COLO668 (cell line): ENCODE measurements around the gene FIGNL1.
A peak's percentile ranks its signal among the peaks of the same experiment; 100 is the strongest.

Experiments used
- DNase-seq: peaks from one replicate; lab custom pipeline; 2025; ENCODE audit not compliant: unreplicated experiment; lab: John Stamatoyannopoulos, UW

FIGNL1 gene

DNA sequence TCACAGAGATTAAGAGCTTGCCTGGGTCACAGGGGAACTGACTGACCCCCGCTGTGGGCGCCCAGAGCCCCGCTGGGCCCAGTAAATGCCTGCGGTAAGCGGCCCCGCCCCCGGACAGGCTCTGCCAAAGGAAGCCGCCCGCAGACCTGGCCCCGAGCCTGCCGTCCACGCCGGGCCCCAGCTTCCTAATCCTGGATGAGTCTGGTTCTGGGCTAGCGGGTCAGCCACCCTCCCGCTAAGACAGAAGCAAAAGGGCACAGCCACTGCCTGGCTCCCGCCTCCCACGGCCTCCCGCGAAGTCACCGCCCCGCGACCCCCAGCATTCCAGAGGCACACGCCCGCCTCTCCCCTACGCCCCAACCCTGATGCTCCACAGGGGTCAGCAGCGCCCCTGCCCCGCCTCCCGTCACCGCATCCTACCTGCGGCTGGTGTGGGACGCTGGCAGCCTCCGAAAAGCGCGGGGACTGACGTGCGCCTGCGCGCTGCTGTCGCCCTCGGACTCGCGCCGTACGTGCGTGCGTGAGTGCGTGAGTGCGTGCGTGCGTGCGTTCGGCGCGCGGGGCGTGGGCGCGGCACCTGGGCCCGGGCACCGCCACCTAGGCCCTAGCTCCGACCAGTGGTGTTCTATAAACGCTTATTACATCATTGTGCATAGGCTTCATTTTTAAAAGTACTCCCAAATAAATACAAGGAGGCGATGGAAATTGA lies at the start of gene FIGNL1:
Gene FIGNL1 (minus strand): TSS at position 470 of the 709 bp plus-strand sequence. CDS start 3,063 bp downstream, outside the sequence.
- DNase-seq = peak; percentile 95

DNA sequence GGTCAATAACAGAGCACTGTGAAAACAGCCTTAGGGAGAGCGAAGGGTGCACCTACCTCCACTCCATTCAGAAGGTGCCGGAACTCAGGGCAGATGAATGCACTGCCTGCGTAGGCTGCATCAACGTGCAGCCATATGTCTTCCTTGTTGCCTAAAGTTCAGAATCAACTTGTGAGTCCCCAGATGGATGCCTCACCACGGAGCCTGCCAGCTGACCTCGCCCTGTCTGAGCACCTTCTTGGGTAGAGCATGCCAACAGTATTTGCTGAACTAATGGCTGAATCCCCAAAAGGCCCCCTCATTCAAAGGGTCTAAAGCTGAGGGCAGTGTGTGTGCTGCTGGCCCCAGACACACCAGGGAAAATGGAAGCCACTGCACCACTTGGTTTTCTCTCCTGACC lies 48.9 kb upstream of the FIGNL1 start:
- no peak for DNase-seq

DNA sequence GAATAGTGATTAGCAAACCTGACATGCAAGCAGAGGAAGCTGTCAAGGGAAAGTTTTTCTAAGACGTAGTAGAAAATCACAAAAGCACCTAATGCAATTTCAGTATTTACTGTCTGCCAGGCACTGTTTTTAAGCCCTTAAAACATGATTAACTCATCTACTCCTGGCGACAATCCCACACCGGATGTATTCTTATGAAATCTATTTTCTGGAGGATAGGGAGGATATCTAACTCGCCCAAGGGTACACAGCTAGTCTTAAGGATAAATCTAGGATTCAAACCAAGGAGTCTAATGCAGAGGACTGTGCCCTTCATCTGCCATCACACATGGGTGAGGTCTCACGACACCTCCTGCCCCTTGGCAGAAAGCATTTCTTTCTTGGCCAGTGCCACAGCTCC lies 47.8 kb upstream of the FIGNL1 start:
- DNase-seq = no peak

DNA sequence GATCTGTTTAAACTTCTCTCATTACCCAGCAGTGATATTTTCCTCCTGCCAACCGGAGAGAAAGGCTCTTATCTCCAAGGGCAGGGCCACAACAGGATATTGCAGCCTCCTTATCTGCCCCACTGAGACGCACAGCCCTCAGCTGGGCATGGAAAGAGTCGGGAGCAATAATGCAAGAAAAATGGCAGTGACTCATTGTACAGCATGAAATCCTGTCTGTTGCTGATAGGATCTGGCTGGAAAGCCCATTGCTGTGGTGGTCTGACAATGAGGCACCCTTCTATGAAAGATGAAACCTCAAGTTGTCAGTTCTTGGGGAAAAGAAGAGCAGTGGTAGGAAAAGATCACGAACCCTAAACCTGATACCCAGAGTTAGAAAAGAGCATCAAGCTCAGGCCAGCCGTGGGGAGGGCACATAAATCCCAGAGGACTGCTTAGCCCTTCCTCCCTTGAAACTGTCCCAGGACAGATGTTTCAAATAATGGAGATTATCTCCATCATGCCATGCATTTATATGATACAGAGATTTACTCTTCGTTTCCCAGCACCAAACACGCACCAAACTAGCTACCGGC lies 47.0 kb upstream of the FIGNL1 start:
- no peak for DNase-seq

GRCh38 chr7:50496569-50496968 lies 46.4 kb upstream of the FIGNL1 start:
- no peak for DNase-seq

DNA sequence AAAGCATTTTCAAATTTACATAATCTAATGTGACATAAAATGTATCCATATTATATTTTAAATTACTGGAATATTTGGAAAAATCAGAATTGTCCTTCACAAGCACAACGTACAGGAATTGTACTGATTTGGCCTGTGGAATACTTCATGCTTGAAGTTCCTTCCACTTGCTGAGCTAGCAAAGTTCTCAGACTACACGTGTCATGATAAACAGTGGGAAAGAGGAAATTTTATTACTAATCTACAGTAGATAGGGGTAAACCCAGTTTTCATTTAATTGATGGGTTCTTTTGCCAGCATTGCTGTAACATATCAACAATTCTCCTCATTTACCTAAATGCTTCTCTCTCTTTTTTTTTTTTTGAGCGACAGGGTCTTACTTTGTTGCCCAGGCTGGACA lies 45.6 kb upstream of the FIGNL1 start:
- no peak for DNase-seq

- no peak for DNase-seq
Measured at GRCh38 chr7:50492770-50493519, 42.8 kb upstream of the FIGNL1 start.

DNA sequence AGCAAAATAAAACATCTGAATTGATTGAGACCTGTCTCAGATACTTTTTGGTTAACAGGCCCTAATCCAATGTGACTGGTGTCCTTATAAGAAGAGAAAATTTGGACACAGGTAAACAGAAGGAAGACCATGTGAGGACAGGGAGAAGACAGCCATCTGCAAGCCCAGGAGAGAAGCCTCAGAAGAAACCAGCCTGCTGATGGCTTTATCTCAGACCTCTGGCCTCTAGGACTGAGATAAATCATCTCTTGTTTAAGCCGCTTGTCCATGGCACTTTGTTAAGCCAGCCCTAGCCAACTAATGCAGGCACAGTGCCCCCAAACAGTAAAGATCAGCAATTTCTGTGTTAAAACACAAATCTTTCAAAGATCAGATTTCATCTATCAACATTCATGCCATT lies 41.8 kb upstream of the FIGNL1 start:
- DNase-seq = no peak

DNA sequence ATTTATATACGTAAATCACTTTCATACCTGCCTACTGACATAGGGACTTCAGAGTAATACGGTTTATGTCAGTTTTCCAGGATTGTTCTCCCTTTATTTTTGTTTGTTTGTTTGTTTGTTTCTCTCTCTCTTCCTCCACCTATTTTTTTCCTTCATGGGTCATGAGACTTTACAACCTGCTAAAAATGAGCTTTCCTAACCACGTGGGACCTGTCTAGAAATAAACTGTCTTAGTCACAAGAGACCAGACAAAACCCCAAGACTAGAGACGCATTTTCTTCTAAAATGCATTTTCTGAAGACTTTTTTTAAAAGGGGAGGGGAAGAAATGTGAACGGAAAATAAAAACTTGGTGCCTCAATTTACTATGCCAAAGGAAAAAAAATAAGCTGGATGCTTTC lies 41.1 kb upstream of the FIGNL1 start:
- DNase-seq = no peak

- DNase-seq = no peak
Measured at GRCh38 chr7:50488379-50488778, 38.2 kb upstream of the FIGNL1 start.

- DNase-seq = no peak
Measured at GRCh38 chr7:50486512-50486911, 36.4 kb upstream of the FIGNL1 start.

GRCh38 chr7:50481867-50482266 lies 31.7 kb upstream of the FIGNL1 start:
- peak; percentile 22 for DNase-seq

- no peak for DNase-seq
Measured at GRCh38 chr7:50480797-50481196, 30.6 kb upstream of the FIGNL1 start.

DNA sequence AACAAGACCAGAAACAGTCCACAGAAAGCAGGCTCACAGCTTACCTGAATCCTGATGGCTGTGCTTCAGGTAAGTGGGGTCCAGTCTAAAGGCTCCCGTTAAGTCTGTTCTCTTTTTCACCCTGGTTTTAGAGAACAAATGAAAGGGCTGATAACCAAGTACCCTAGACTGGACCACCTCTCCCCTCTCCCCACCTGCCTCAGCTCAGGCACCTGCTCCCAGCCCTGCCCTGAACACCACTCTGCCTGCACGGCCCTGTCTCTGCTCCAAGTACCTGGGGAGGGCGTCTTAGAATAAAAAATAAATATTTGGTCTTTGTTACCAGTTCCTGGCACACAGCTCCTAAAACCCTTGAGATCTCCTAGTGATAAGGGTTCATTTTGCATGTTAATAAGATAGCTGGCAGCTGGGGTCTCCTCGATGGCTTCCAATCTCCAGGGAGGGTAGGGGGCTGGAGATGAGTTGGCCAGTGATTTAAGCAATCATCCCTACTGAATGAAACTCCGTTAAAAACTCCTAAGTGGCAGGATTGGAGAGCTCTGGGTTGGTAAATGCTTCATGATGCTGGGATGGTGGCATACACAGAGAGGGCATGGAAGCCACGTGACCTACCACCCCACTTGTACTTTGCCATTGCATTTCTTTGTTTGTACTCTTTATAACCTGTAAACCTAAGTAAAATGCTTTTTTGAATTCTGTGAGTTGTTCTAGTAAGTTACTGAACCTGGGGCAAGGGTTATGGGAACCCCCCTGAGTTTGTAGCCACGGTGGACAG lies 29.8 kb upstream of the FIGNL1 start:
- no peak for DNase-seq

DNA sequence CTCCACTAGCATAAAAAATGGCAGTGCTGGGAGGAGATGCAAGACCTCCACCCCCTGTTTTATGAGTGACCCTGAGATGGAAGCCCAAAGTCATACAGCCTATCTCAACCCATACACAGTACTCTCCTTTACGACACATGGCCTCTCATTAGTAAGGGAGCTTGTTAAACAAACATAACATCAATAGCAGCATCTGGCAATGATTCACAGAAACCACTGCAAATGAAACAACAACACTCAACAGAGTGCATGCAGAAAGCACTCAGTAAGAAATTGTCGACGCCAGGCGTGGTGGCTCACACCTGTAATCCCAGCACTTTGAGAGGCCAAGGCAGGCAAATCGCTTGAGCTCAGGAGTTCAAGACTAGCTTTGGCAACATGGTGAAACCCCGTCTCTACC lies 27.5 kb upstream of the FIGNL1 start:
- DNase-seq = peak; percentile 57

DNA sequence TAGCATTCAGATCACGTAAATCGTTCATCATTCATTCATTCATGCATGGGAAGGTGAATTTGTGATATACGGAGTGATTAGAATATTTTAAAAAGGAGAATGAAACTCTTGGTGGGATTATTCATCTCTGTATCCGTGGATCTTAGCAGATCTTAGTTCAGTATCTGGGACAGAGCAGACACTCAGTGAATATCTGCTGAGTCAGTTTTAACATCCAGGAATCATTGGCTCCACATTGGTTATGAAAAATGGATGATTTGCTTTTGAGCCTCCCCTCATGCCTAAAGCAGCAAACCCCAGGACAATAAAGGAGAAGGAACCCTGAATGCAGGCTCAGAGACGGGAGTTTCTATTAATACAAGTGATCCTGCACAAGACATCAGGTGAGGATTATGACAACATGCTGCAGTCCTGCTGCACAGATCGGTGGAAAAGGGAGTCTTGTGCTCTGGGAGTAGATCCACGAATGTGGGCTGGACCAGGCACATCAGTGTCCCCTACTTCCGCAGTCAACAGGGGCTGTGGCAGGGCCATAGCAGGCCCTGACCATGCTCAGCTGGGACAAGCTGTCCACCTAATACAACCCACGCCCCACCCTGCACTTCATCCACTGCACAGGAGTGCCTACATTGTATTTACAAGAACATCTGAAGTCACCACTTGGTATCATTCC lies 26.9 kb upstream of the FIGNL1 start:
- DNase-seq = no peak

DNA sequence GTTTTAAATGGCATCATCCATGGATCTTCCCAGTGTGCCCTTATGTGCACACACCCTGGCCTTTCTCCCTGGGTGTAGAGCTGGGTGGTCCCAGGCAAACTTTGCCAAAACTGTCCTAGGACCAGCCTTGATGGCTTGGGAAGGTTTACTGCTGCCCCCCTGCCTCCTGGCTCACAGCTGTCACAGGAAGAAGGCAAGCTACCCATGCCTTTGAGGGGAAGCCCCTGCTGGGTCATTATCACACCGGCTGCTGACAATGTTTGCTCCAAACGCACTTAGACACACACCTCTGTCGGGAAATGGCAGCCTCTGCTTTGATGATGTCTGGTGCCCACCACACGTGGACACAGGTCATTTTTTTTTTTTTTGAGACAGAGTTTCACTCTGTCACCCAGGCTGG lies 25.2 kb upstream of the FIGNL1 start:
- DNase-seq = peak; percentile 31

- no peak for DNase-seq
Measured at GRCh38 chr7:50474382-50475160, 24.4 kb upstream of the FIGNL1 start.

DNA sequence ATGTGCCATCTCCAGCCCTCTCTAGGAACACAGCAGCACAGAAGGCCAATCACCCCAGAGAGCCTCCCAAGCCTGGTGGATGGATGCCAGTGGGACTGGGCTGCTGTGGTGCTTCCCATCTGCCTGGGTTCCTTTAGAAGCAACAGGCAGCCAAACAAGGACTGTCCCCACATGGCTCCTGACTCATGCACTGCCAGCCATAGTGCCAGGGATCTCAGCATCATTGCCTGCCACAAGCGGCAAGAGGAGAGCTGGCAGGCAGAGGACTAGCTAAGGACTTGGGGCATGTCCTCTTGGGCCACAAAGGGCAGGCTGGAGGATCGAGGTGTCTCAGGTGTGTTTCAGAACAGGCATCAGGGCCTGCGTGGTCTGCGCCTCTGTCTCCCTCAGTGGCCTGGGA lies 23.4 kb upstream of the FIGNL1 start:
- no peak for DNase-seq

GRCh38 chr7:50472427-50472826 lies 22.3 kb upstream of the FIGNL1 start:
- DNase-seq = no peak
